Kidney (tissue), 14 donors: ENCODE results near the gene GRIN3A. TPM values are rescaled to one million over a fixed set of nuclear protein-coding genes. Genes with fewer than 3 reads are reported as not detected.

Experiments used
- DNase-seq, 5 donors: peaks; one replicate each; pipeline ENCODE4 v3.0.0-alpha.2; 2013 to 2020
- FAIRE-seq: peaks from 2 replicates; lab custom pipeline; 2012; peaks lifted over from hg19 to GRCh38; lab: Jason Lieb, UNC
- H3K27ac ChIP-seq, 2 donors: one replicate each; pipeline ENCODE4 v1.7.0; 2013; ENCODE audit warnings: low read depth in 2 of 2, low read length in 2 of 2, inconsistent platforms in 1 of 2
- H3K27me3 ChIP-seq: one replicate; pipeline ENCODE4 v1.7.1; 2013; ENCODE audit warnings: low read length, inconsistent platforms; ENCODE audit not compliant: control insufficient read depth, insufficient read depth
- H3K36me3 ChIP-seq, 3 donors: one replicate each; pipeline versions ENCODE4 v1.7.0 to v1.7.1; 2013; ENCODE audit warnings: low read length in 3 of 3, control low read depth in 1 of 3, inconsistent platforms in 1 of 3; ENCODE audit not compliant: insufficient read depth in 3 of 3, control insufficient read depth in 2 of 3
- H3K4me1 ChIP-seq, 3 donors: one replicate each; pipeline versions ENCODE4 v1.7.0 to v1.7.1; 2013; ENCODE audit warnings: low read length in 3 of 3, inconsistent platforms in 1 of 3, low read depth in 1 of 3; ENCODE audit not compliant: control insufficient read depth in 2 of 3, insufficient read depth in 2 of 3
- H3K4me3 ChIP-seq, 3 donors: one replicate each; pipeline versions ENCODE4 v1.7.0 to v1.8.1; 2013; ENCODE audit warnings: low read length in 3 of 3, control low read depth in 1 of 3, inconsistent platforms in 1 of 3
- H3K9ac ChIP-seq, 3 donors: one replicate each; pipeline versions ENCODE4 v1.7.0 to v1.7.1; 2013; ENCODE audit warnings: low read length in 3 of 3, control low read depth in 1 of 3, inconsistent platforms in 1 of 3
- H3K9me3 ChIP-seq, 3 donors: one replicate each; pipeline versions ENCODE4 v1.7.0 to v1.7.1; 2013; ENCODE audit warnings: low read length in 3 of 3, control low read depth in 1 of 3, inconsistent platforms in 1 of 3; ENCODE audit not compliant: control insufficient read depth in 2 of 3, insufficient read depth in 1 of 3
- CTCF ChIP-seq: IDR thresholded peaks from 3 replicates; pipeline ENCODE4 v1.5.1; 2012; ENCODE audit warnings: mild to moderate bottlenecking, moderate library complexity, borderline replicate concordance; ENCODE audit not compliant: insufficient read depth; ENCODE audit errors: extremely low read depth
- intact Hi-C: fragments of 100-400 bp; cut with DNase I; formaldehyde crosslinking; loops from one replicate; pipeline ENCODE4 v1.11.1; 2022
- polyA plus RNA-seq: library from polyadenylated mRNA; stranded (reverse); fragments of 350-450 nt; fragmentation: Illumina TruSeq; extraction: RNeasy Lipid Tissue Mini Kit (QIAGEN cat#74804); gene quantifications from one replicate; pipeline ENCODE4 v1.2.3, GENCODE V29; 2014; ENCODE audit warnings: low read depth, low replicate concordance; ENCODE audit not compliant: insufficient read depth
- total RNA-seq: library from RNA; stranded (reverse); fragmentation: NEBNext Ultra II Directional; extraction: Animal tissue kit (Norgen Biotek cat#: 25700); gene quantifications from one replicate; pipeline ENCODE4 v1.2.1, GENCODE V29; 2021
- donor health status: control.
- donor health status: control.
- donor health status: control.
- donor health status: control.
- donor health status: control.
- donor health status: DM: yes; HTN: yes; CAD: no.
- donor health status: Normal renal cell carcinoma (clear cell type).

The GRIN3A gene
- total and polyA plus RNA-seq, 2 donors from 2014 or later: 0.03 to 0.06 TPM

- H3K27ac ChIP-seq: no peak overlapping the region
- H3K4me1 ChIP-seq: no peaks in the 10 kb centered on the region
- no peaks in the 10 kb centered on the region for H3K9me3 ChIP-seq
- intact Hi-C loops: no loop called here
- no peaks in the 10 kb centered on the region for H3K27me3 ChIP-seq
- no peak for DNase-seq
- H3K4me3 ChIP-seq: no peak overlapping the region
- H3K9ac ChIP-seq: no peak overlapping the region
- FAIRE-seq: no peak
- peaks cover 0 to 19% (median 2%) of the 10 kb centered on the region in 3 donors for H3K36me3 ChIP-seq
- no peak for TF ChIP-seq CTCF
These were observed 170.6 kb downstream of the GRIN3A start for GRCh38 chr9:101567725-101568350.

DNA sequence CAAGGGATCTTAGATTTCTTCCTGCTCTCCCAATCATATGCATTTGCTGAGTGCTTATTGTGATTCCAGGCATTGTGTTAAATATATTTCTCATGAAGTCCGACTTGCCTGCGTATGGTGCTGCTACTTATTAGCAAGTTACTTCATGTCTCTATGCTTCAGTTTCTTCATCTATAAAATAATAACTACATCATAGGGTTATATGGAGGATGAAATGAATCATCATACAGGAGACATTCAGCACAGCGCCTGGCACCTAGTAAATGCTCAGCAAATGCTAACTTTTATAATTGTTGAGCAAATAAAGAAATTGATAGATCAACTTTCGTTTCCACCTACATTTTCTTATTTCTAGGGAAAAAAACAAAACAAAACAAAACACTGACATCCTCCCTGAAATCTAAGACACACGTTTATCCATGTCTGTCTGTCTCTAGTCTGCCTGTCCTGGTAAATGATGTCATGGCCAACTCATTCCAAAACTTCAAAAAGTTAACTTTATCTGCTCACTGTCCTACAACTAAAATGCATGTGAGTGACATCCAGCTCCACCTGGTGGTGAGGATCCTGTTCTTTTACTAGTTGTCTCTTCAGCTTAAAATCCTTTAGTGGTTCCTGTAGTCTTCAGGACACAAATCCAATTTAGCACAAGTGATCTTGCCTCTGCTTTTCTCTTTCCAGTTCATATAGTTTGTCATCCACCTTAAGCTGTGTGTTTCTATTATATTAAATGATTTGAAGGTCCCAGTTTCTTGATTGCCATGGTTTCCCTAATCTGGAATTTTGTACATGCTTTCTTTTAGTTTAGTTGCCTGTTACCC lies 171.3 kb downstream of the GRIN3A start:
- Histone ChIP-seq H3K27me3 (no peaks in the 10 kb centered on the region), H3K9me3 (no peaks in the 10 kb centered on the region), H3K4me3 (no peak overlapping the region), H3K27ac (no peak overlapping the region), H3K36me3 (peaks cover 0 to 27% (median 5%) of the 10 kb centered on the region in 3 donors), H3K9ac (no peak overlapping the region), H3K4me1 (no peaks in the 10 kb centered on the region)
- TF ChIP-seq CTCF: peak; percentile 17
- DNase-seq (no peak), FAIRE-seq (no peak)
- intact Hi-C loops: no loop called here

DNA sequence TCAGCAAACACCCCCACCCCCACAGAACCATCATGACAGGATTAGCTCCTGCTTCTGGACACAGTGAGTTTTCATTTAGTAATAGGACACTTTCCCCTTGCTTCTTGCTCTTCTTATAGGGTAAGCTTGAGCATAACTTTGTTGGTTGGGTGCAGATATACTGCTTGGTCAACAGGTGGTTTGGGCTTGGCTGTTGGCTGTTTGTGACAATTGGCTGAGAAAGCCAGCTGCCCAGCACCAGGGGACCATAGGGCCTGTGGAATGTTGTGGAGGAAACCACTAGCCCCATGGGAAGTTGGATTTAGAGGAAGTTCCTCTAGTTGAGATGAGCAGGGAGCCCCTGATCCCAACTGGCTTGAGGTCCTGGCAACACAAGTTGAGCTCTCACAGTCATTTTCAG lies 174.2 kb downstream of the GRIN3A start:
- H3K4me3 ChIP-seq: no peak overlapping the region

More for the DNA sequence above, 174.2 kb downstream of the GRIN3A start:
- H3K27ac ChIP-seq: no peak overlapping the region
- H3K36me3 ChIP-seq: peaks cover under 1 to 42% (median 13%) of the 10 kb centered on the region in 3 donors
- no peaks in the 10 kb centered on the region for H3K27me3 ChIP-seq
- no peaks in the 10 kb centered on the region for H3K9me3 ChIP-seq
- H3K9ac ChIP-seq: no peak overlapping the region
- TF ChIP-seq CTCF: no peak
- DNase-seq (no peak), FAIRE-seq (no peak)
- no peaks in the 10 kb centered on the region for H3K4me1 ChIP-seq
- intact Hi-C loops: no loop called here
